ENCODE measurements around the gene GNB2. TPM values are rescaled to one million over a fixed set of nuclear protein-coding genes. Genes with fewer than 3 reads are reported as not detected.

Gene GNB2
- total RNA-seq, 4 donors from 2014 or later, result 148 to 232 (median 186) TPM

- TF ChIP-seq CTCF (IDR thresholded peaks at IDR 0.05; ENCODE audit: low read depth), result no peak
Observed at GRCh38 chr7:100699018-100699417, 25.5 kb downstream of the GNB2 start.

DNA sequence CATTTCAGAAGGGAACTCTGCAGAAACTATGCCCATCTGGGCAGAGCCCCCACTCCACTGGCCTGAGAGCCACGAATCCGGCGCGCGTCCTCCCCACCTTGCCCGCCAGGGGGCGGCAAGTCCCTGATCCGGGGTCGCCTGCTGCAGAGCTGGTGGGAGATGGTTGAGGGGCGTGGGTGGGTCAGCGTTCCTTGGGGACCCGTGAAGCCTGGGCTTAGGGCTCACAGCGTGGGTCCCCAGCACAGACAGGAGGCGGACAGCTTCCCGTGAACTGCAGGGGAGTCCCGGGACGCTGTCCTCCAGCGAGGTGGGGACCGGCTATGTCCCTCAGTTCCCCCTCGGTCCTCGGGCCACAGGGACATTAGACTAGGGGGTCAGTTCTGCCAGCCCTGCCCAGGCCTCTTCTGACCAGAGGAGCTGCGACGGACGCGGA, 31.8 kb downstream of the GNB2 start:
- TF ChIP-seq CTCF (IDR thresholded peaks at IDR 0.05; ENCODE audit: low read depth), result no peak

GRCh38 chr7:100705753-100706671, 32.5 kb downstream of the GNB2 start, which contains the start of gene POP7:
Gene POP7, plus strand, starts transcription at chr7:100706121. Its CDS starts 710 bp downstream, at chr7:100706831.
- peak; percentile 20 for TF ChIP-seq CTCF (IDR thresholded peaks at IDR 0.05; ENCODE audit: low read depth)

GRCh38 chr7:100706672-100707311, 33.3 kb downstream of the GNB2 start:
- no peak for TF ChIP-seq CTCF (IDR thresholded peaks at IDR 0.05; ENCODE audit: low read depth)

GRCh38 chr7:100708395-100708794, 34.9 kb downstream of the GNB2 start:
- no peak for TF ChIP-seq CTCF (IDR thresholded peaks at IDR 0.05; ENCODE audit: low read depth)

- TF ChIP-seq CTCF (IDR thresholded peaks at IDR 0.05; ENCODE audit: low read depth), result no peak
Observed at GRCh38 chr7:100710452-100710851, 36.9 kb downstream of the GNB2 start.

DNA sequence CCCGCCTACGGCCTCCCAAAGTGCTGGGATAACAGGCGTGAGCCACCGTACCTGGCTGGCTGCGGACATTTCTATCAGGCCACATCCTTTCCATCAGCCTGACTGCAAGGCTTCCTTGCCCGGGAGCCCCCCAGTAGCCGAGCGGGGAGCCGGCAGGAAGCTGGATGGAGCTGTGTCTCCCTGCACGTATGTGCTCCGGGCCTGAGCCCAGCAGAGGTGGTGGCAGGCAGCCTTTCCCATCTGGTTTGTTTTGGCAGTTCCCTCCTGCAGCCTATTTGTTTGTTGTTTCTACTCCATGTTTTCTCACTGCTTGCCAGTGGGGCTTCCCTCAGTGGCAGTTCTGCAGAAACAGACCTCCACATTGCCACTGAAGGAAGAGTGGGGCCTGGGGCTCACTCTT, 37.8 kb downstream of the GNB2 start:
- TF ChIP-seq CTCF (IDR thresholded peaks at IDR 0.05; ENCODE audit: low read depth), result no peak
